ENCODE data around the gene PRSS27. TPM values are rescaled to one million over a fixed set of nuclear protein-coding genes. Genes with fewer than 3 reads are reported as not detected.
A peak's percentile ranks its signal among the peaks of the same experiment; 100 is the strongest.
"Not testable (repeated sequence)": the region's sequence is repeated elsewhere in the genome, so short reads cannot be mapped to it uniquely, and the experiment has no call there.

Gene PRSS27
- total RNA-seq, 2 donors from 2014 or later = 4.4 to 8.7 TPM

DNA sequence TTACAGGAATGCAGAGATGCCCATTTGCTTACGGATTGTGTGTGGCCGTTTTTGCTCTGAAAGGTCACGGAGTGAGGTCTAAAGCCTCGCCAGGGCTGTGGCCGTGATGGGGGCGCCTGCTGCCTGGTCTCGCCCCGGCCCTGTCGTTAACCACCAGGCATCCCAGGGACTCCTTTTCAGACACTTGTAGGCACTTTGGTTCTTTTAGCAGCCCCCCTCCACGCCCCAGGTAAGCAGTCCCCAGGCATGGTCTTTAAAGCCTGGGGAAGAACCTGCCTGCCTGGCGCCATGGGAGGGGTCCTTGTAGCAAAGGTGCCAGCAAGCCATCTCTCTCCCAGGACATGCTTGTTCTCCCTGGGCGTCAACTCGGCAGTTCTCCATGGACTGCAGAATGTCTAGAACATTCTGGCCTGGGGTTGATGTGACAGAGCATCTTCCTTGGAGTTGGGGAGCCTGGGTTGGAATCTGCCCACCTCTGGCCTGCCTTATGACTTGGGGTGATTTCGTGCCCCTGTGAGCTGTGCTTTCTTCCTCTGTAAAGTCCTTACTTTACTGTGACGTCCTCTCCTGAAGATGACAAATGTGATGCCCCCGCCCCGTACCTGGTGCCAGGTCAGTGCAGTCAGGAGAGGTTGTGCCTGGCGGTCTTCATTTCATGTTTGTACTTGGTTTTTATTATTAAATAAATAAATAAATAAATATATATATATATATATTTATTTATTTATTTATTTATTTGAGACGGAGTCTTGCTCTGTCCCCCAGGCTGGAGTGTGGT lies 32.3 kb downstream of the PRSS27 start:
- DNase-seq (ENCODE audit: low spot score) (no peak), ATAC-seq (ENCODE audit: insufficient number of reproducible peaks, low FRiP score, low read depth) (no peak)
- Histone ChIP-seq H3K36me3 (no peaks in the 10 kb centered on the region), H3K4me1 (ENCODE audit: control insufficient read depth in 1 of 2, low read depth in 2 of 2) (peaks cover 10 to 11% of the 10 kb centered on the region in 2 donors), H3K27me3 (replicated peaks; ENCODE audit: insufficient read depth) (no peaks in the 10 kb centered on the region), H3K27ac (no peak overlapping the region), H3K4me3 (no peak overlapping the region), H3K9me3 (no peaks in the 10 kb centered on the region)
- TF ChIP-seq CTCF (IDR thresholded peaks at IDR 0.05) = no peak

DNA sequence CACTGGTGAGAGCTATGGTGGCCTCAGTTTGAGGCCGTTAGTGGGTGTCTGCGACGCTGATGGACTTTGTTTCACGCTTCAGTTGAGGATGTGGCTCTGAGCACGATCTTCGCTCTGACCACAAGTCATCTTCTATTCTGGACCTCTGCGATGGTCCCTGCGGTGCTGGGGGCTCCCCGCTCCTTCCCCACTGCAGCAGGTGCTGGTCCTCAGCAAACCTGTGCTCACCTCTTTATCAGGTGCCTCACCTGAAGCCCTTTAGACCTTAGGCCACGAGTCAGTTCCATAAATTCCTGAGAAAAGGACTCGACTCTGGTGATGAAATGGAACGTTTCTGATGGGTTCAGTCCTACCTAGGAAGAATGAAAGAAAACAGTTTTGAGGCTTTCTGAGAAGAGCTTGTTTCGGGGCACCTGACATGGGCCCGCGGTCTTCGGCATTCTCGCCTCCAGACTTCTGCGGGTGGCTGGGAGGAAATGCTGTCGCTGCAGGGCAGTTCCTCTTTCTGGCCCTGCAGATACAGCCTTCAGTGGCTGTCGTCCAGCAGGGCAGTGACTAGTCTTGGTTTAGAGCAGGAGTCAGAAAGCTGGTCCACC lies 33.0 kb downstream of the PRSS27 start:
- H3K4me1 ChIP-seq (ENCODE audit: control insufficient read depth in 1 of 2, low read depth in 2 of 2) = peaks cover 10 to 11% of the 10 kb centered on the region in 2 donors
- ATAC-seq (ENCODE audit: insufficient number of reproducible peaks, low FRiP score, low read depth) = no peak
- no peak overlapping the region for H3K27ac ChIP-seq
- H3K4me3 ChIP-seq = no peak overlapping the region
- DNase-seq (ENCODE audit: low spot score) = no peak
- H3K9me3 ChIP-seq = no peaks in the 10 kb centered on the region
- H3K27me3 ChIP-seq (replicated peaks; ENCODE audit: insufficient read depth) = no peaks in the 10 kb centered on the region
- H3K36me3 ChIP-seq = no peaks in the 10 kb centered on the region
- no peak for TF ChIP-seq CTCF (IDR thresholded peaks at IDR 0.05)

GRCh38 chr16:2686075-2686474 lies 33.9 kb downstream of the PRSS27 start:
- H3K4me3 ChIP-seq; DNase-seq (ENCODE audit: low spot score); H3K9me3 ChIP-seq; H3K36me3 ChIP-seq; H3K27me3 ChIP-seq (replicated peaks; ENCODE audit: insufficient read depth); H3K27ac ChIP-seq; ATAC-seq (ENCODE audit: insufficient number of reproducible peaks, low FRiP score, low read depth): not testable (repeated sequence)
- peaks cover 18 to 19% of the 10 kb centered on the region in 2 donors for H3K4me1 ChIP-seq (ENCODE audit: control insufficient read depth in 1 of 2, low read depth in 2 of 2)

DNA sequence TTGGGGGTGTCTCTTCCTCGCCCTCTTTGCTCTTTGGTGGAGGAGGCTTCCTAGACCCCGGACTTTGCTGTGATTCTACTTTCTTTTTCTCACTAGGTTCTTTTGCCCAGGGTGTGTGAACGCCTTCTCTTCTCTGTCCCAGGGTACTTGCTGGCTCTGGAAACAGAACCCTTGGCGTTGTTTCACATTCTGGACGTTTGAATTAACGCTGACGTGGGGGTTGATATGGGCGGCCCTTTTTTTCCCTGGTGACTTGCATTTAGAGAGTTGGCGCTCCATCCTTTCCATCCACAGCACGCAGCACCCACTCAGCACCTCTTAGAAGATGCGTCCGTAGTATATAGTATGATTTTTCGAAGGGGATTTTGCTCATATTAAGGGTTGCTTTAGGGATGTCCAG lies 37.0 kb downstream of the PRSS27 start:
- Histone ChIP-seq H3K27ac (peak overlapping the region in 1 of 2 donors; percentile 73), H3K4me1 (ENCODE audit: control insufficient read depth in 1 of 2, low read depth in 2 of 2) (peaks cover 18 to 19% of the 10 kb centered on the region in 2 donors), H3K4me3 (peak overlapping the region; percentile 99)
- ATAC-seq (ENCODE audit: insufficient number of reproducible peaks, low FRiP score, low read depth); DNase-seq (ENCODE audit: low spot score); H3K36me3 ChIP-seq; H3K27me3 ChIP-seq (replicated peaks; ENCODE audit: insufficient read depth); H3K9me3 ChIP-seq: not testable (repeated sequence)

GRCh38 chr16:2682209-2683021 lies 37.6 kb downstream of the PRSS27 start, which contains the start of gene KCTD5:
Gene KCTD5, plus strand, starts transcription at chr16:2682523. Its CDS starts 26 bp downstream, at chr16:2682549.
- H3K27ac ChIP-seq = peak within 1 kb of the TSS; percentile 57 to 73
- H3K36me3 ChIP-seq = no peaks in the 10 kb centered on the region
- DNase-seq (ENCODE audit: low spot score) (peak; percentile 83), ATAC-seq (ENCODE audit: insufficient number of reproducible peaks, low FRiP score, low read depth) (peak; percentile 95)
- no peaks in the 10 kb centered on the region for H3K27me3 ChIP-seq (replicated peaks; ENCODE audit: insufficient read depth)
- H3K9me3 ChIP-seq = no peaks in the 10 kb centered on the region
- TF ChIP-seq CTCF (IDR thresholded peaks at IDR 0.05) = no peak
- peak within 1 kb of the TSS; percentile 99 for H3K4me3 ChIP-seq
- peaks cover 14 to 18% of the 10 kb centered on the region in 2 donors for H3K4me1 ChIP-seq (ENCODE audit: control insufficient read depth in 1 of 2, low read depth in 2 of 2)

- not testable (repeated sequence) for ATAC-seq (ENCODE audit: insufficient number of reproducible peaks, low FRiP score, low read depth); H3K27me3 ChIP-seq (replicated peaks; ENCODE audit: insufficient read depth); DNase-seq (ENCODE audit: low spot score)
Measured at GRCh38 chr16:2680360-2680759, 39.7 kb downstream of the PRSS27 start.

GRCh38 chr16:2679902-2680301 lies 40.1 kb downstream of the PRSS27 start:
- not testable (repeated sequence) for H3K27ac ChIP-seq; H3K27me3 ChIP-seq (replicated peaks; ENCODE audit: insufficient read depth); ATAC-seq (ENCODE audit: insufficient number of reproducible peaks, low FRiP score, low read depth); H3K4me3 ChIP-seq; DNase-seq (ENCODE audit: low spot score); H3K36me3 ChIP-seq; H3K9me3 ChIP-seq
- peaks cover 13 to 18% of the 10 kb centered on the region in 2 donors for H3K4me1 ChIP-seq (ENCODE audit: control insufficient read depth in 1 of 2, low read depth in 2 of 2)

More at GRCh38 chr16:2680360-2680759, 39.7 kb downstream of the PRSS27 start:
- H3K4me1 ChIP-seq (ENCODE audit: control insufficient read depth in 1 of 2, low read depth in 2 of 2) = peaks cover 13 to 18% of the 10 kb centered on the region in 2 donors
- H3K9me3 ChIP-seq, H3K27ac ChIP-seq, H3K36me3 ChIP-seq, H3K4me3 ChIP-seq: not testable (repeated sequence)

- DNase-seq (ENCODE audit: low spot score); H3K27me3 ChIP-seq (replicated peaks; ENCODE audit: insufficient read depth); ATAC-seq (ENCODE audit: insufficient number of reproducible peaks, low FRiP score, low read depth); H3K4me3 ChIP-seq; H3K9me3 ChIP-seq; H3K36me3 ChIP-seq; H3K27ac ChIP-seq: not testable (repeated sequence)
- H3K4me1 ChIP-seq (ENCODE audit: control insufficient read depth in 1 of 2, low read depth in 2 of 2) = peaks cover 8 to 19% of the 10 kb centered on the region in 2 donors
Measured at GRCh38 chr16:2678206-2678965, 41.6 kb downstream of the PRSS27 start.
